Raji (cell line): Measurements from ENCODE around the gene VSTM4.

Experiments
- POLR2A ChIP-seq: IDR thresholded peaks from 2 replicates; pipeline ENCODE4 v1.6.1; 2011; ENCODE audit warnings: low read depth, low read length, control low read depth; ENCODE audit not compliant: insufficient read depth

VSTM4 gene

GRCh38 chr10:48983648-48984351 lies 131.5 kb downstream of the VSTM4 start:
- no peak for TF ChIP-seq POLR2A

- no peak for TF ChIP-seq POLR2A
These were observed 132.7 kb downstream of the VSTM4 start for GRCh38 chr10:48982584-48982983.

- no peak for TF ChIP-seq POLR2A
These were observed 133.9 kb downstream of the VSTM4 start for GRCh38 chr10:48981310-48981907.

GRCh38 chr10:48978318-48978717 lies 137.0 kb downstream of the VSTM4 start:
- TF ChIP-seq POLR2A: no peak

- no peak for TF ChIP-seq POLR2A
These were observed 139.1 kb downstream of the VSTM4 start for GRCh38 chr10:48976196-48976595.

- TF ChIP-seq POLR2A: no peak
These were observed 140.7 kb downstream of the VSTM4 start for GRCh38 chr10:48974510-48975156.

GRCh38 chr10:48973065-48973464 lies 142.3 kb downstream of the VSTM4 start:
- no peak for TF ChIP-seq POLR2A

- TF ChIP-seq POLR2A: no peak
These were observed 144.7 kb downstream of the VSTM4 start for GRCh38 chr10:48970654-48971053.

GRCh38 chr10:48970046-48970445 lies 145.3 kb downstream of the VSTM4 start:
- TF ChIP-seq POLR2A: no peak

- TF ChIP-seq POLR2A: no peak
These were observed 147.3 kb downstream of the VSTM4 start for GRCh38 chr10:48968036-48968435.

GRCh38 chr10:48965460-48965859 lies 149.9 kb downstream of the VSTM4 start:
- no peak for TF ChIP-seq POLR2A
